Uterus (tissue), 2 donors: Measurements from ENCODE around the gene PLLP.

Source experiments
- CTCF ChIP-seq, 4 experiments: fragments of 200-600 bp in 2 of 4; fragments of 450-650 bp in 2 of 4; sonication (generic) in 2 of 4; IDR thresholded peaks; one replicate each; pipeline ENCODE4 v1.5.1; 2016 to 2019; ENCODE audit warnings: antibody characterized with exemption in 4 of 4, mild to moderate bottlenecking in 2 of 4, moderate library complexity in 1 of 4
- POLR2A ChIP-seq, 2 donors: fragments of 450-650 bp; IDR thresholded peaks; one replicate each; pipeline ENCODE4 v1.6.1; 2016; ENCODE audit warnings: antibody characterized with exemption in 2 of 2, mild to moderate bottlenecking in 1 of 2, moderate library complexity in 1 of 2

GRCh38 chr16:57255686-57256415 lies 28.6 kb downstream of the PLLP start:
- TF ChIP-seq POLR2A (IDR thresholded peaks at IDR 0.05), result no peak
- no peak for TF ChIP-seq CTCF (IDR thresholded peaks at IDR 0.05)
